ENCODE measurements around the gene KBTBD8.

KBTBD8 gene

GRCh38 chr3:66997560-66998112 is 471 bp upstream of the KBTBD8 start:
- no peak for DNase-seq

GRCh38 chr3:66998904-66999235 is 763 bp downstream of the KBTBD8 start:
- no peak for DNase-seq

GRCh38 chr3:67000009-67000408 is 1.9 kb downstream of the KBTBD8 start:
- DNase-seq, result no peak

GRCh38 chr3:67001086-67001861 is 3.2 kb downstream of the KBTBD8 start:
- no peak for DNase-seq

- no peak for DNase-seq
Observed at GRCh38 chr3:67005974-67006373, 7.9 kb downstream of the KBTBD8 start.

GRCh38 chr3:67006460-67006859 is 8.4 kb downstream of the KBTBD8 start:
- no peak for DNase-seq

GRCh38 chr3:67008388-67008787 is 10.3 kb downstream of the KBTBD8 start:
- DNase-seq, result no peak

- no peak for DNase-seq
Observed at GRCh38 chr3:67009716-67010115, 11.6 kb downstream of the KBTBD8 start.

- DNase-seq, result no peak
Observed at GRCh38 chr3:67011414-67012131, 13.5 kb downstream of the KBTBD8 start.

GRCh38 chr3:67012564-67012963 is 14.5 kb downstream of the KBTBD8 start:
- no peak for DNase-seq

GRCh38 chr3:67015702-67016484 is 17.8 kb downstream of the KBTBD8 start:
- DNase-seq, result no peak

- DNase-seq, result no peak
Observed at GRCh38 chr3:67016522-67017080, 18.5 kb downstream of the KBTBD8 start.

GRCh38 chr3:67017211-67017610 is 19.1 kb downstream of the KBTBD8 start:
- no peak for DNase-seq

GRCh38 chr3:67018105-67018788 is 20.1 kb downstream of the KBTBD8 start:
- DNase-seq, result no peak

GRCh38 chr3:67018789-67019526 is 20.9 kb downstream of the KBTBD8 start:
- DNase-seq, result no peak

- no peak for DNase-seq
Observed at GRCh38 chr3:67028001-67028784, 30.1 kb downstream of the KBTBD8 start.

- no peak for DNase-seq
Observed at GRCh38 chr3:67030785-67031740, 33.0 kb downstream of the KBTBD8 start.

GRCh38 chr3:67031986-67032385 is 33.9 kb downstream of the KBTBD8 start:
- DNase-seq, result no peak

- no peak for DNase-seq
Observed at GRCh38 chr3:67033079-67033478, 35.0 kb downstream of the KBTBD8 start.

GRCh38 chr3:67034371-67034770 is 36.3 kb downstream of the KBTBD8 start:
- no peak for DNase-seq
